ENCODE data around the gene PDZD4. TPM values are rescaled to one million over a fixed set of nuclear protein-coding genes. Genes with fewer than 3 reads are reported as not detected.

Gene PDZD4
- total and polyA plus RNA-seq, 2 of the 4 experiments (the other 2 are of a cell fraction): under 0.01 to 0.38 TPM

DNA sequence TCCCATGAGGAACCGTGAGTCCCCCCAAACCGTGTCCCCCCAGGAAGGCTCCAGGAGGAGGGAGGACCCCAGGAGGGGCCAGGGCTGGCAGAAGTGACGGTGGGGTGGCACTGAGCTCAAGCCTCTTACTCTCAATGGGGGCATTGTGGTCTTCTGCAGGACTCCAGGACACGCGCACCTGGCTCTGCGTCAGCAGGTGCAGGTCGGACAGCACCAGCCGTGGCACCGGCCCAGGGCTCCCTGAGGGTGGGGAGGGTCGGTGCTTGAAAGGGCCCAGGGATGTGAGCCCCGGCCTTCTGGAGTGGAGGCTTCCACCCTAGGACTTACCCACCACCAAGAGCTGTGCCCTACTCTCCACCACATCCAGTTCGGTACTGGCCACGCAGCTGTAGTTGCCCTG, 37.3 kb upstream of the PDZD4 start (continued):
- TF ChIP-seq SMC3 (IDR thresholded peaks at IDR 0.05; ENCODE audit: low read depth, low read length) (no peak), FOS (IDR thresholded peaks at IDR 0.05; ENCODE audit: low read depth, low read length) (no peak), NFE2L2 (IDR thresholded peaks at IDR 0.05; ENCODE audit: low read depth, low read length) (no peak)

DNA sequence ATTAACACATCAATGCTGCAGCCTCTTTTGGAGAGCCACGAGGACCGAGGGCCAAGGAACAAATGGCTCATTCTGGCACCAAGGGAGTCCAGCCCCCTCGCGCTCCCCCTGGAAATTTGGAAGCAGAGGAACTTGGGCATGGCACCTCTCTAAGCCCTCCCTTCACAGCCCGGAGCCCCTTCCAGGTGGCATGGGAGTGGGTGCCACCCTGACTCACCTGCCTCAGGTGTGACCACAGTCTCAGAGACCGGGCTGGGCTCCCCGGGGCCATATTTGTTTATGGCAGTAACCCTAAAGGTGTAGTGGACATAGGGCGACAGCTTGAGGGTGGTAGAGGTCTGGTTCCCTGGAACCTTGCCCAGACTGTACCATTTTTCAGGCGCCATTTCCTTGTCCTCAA, 36.8 kb upstream of the PDZD4 start:
- dilution Hi-C loops (cut with HindIII; ENCODE audit: low sequenced_read_pairs, unreplicated experiment): no loop called here
- 80% methylated on average over 1 of the region's 9 CpGs; no CpG with 5 or more reads in 1 of the 2 experiments for WGBS, 2 experiments (ENCODE audit: extremely low coverage in 2 of 2, insufficient read length in 1 of 2)
- no peaks in the 10 kb centered on the region for H3K4me1 ChIP-seq (ENCODE audit: control insufficient read depth, insufficient read depth, low read length)
- TF ChIP-seq SMC3 (IDR thresholded peaks at IDR 0.05; ENCODE audit: low read depth, low read length) (no peak), RAD21 (IDR thresholded peaks at IDR 0.05; ENCODE audit: low read length) (no peak), NFE2L2 (IDR thresholded peaks at IDR 0.05; ENCODE audit: low read depth, low read length) (no peak), RCOR1 (IDR thresholded peaks at IDR 0.05; ENCODE audit: insufficient replicate concordance, low read length) (no peak), BHLHE40 (IDR thresholded peaks at IDR 0.05; ENCODE audit: low read depth, low read length) (no peak), RFX5 (IDR thresholded peaks at IDR 0.05; ENCODE audit: low read depth, low read length) (no peak), POLR2A (IDR thresholded peaks at IDR 0.05; ENCODE audit: low read depth, low read length) (no peak), MAFK (IDR thresholded peaks at IDR 0.05; ENCODE audit: low read depth, low read length) (no peak), ELK1 (IDR thresholded peaks at IDR 0.05; ENCODE audit: borderline replicate concordance, low read depth, low read length) (no peak), MXI1 (IDR thresholded peaks at IDR 0.05; ENCODE audit: borderline replicate concordance, low read depth, low read length) (no peak), MAZ (IDR thresholded peaks at IDR 0.05; ENCODE audit: borderline replicate concordance, low read depth, low read length) (no peak), FOS (IDR thresholded peaks at IDR 0.05; ENCODE audit: low read depth, low read length) (no peak), CHD1 (IDR thresholded peaks at IDR 0.05; ENCODE audit: low read depth, low read length) (no peak)
- TF ChIP-seq, protein P1, sequence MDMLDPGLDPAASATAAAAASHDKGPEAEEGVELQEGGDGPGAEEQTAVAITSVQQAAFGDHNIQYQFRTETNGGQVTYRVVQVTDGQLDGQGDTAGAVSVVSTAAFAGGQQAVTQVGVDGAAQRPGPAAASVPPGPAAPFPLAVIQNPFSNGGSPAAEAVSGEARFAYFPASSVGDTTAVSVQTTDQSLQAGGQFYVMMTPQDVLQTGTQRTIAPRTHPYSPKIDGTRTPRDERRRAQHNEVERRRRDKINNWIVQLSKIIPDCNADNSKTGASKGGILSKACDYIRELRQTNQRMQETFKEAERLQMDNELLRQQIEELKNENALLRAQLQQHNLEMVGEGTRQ (IDR thresholded peaks at IDR 0.05; ENCODE audit: low read depth, low read length): no peak
- TF ChIP-seq, protein P2, sequence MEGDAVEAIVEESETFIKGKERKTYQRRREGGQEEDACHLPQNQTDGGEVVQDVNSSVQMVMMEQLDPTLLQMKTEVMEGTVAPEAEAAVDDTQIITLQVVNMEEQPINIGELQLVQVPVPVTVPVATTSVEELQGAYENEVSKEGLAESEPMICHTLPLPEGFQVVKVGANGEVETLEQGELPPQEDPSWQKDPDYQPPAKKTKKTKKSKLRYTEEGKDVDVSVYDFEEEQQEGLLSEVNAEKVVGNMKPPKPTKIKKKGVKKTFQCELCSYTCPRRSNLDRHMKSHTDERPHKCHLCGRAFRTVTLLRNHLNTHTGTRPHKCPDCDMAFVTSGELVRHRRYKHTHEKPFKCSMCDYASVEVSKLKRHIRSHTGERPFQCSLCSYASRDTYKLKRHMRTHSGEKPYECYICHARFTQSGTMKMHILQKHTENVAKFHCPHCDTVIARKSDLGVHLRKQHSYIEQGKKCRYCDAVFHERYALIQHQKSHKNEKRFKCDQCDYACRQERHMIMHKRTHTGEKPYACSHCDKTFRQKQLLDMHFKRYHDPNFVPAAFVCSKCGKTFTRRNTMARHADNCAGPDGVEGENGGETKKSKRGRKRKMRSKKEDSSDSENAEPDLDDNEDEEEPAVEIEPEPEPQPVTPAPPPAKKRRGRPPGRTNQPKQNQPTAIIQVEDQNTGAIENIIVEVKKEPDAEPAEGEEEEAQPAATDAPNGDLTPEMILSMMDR (conservative IDR thresholded peaks at IDR 0.05; ENCODE audit: low read depth, low read length): no peak

More for the DNA sequence above, 36.8 kb upstream of the PDZD4 start:
- ATAC-seq (ENCODE audit: low read depth) (no peak), DNase-seq (no peak)
- no peak overlapping the region for H2BK120ac ChIP-seq (ENCODE audit: low read depth, low read length)
- no peaks in the 10 kb centered on the region for H4K20me1 ChIP-seq (ENCODE audit: insufficient read depth, low read length)
- no peaks in the 10 kb centered on the region for H3K36me3 ChIP-seq (ENCODE audit: control insufficient read depth, insufficient read depth, low read length)
- H3K14ac ChIP-seq (replicated peaks; ENCODE audit: low read depth, low read length): no peak overlapping the region
- H3K4me2 ChIP-seq (ENCODE audit: low read depth, low read length): no peak overlapping the region
- BruUV-seq (replicated peaks): no TSS peak
- no peak overlapping the region for H3K9ac ChIP-seq (ENCODE audit: low read depth, low read length)
- ChIA-PET POLR2A (ENCODE audit: unreplicated experiment) (no interaction called here), CTCF (no interaction called here)
- no peak overlapping the region for H3K4me3 ChIP-seq (ENCODE audit: insufficient read depth, low read depth, low read length)
- H2BK15ac ChIP-seq (ENCODE audit: low read depth, low read length): no peak overlapping the region
- H2AK5ac ChIP-seq (ENCODE audit: low read depth, low read length): no peak overlapping the region
- no peak overlapping the region for H2AFZ ChIP-seq (replicated peaks; ENCODE audit: low read length, poor library complexity)
- no peak overlapping the region for H4K91ac ChIP-seq (ENCODE audit: insufficient read depth, low read depth, low read length)
- no peak overlapping the region for H3K23ac ChIP-seq (ENCODE audit: low read depth, low read length)
- no peak overlapping the region for H2BK5ac ChIP-seq (ENCODE audit: low read depth, low read length, poor library complexity, severe bottlenecking)
- no peak overlapping the region for H3K4ac ChIP-seq (ENCODE audit: low read depth, low read length)
- peaks cover 20% of the 10 kb centered on the region for H3K27me3 ChIP-seq (ENCODE audit: control insufficient read depth, insufficient read depth, low read length)
- no peak overlapping the region for H3K56ac ChIP-seq (ENCODE audit: extremely low read depth, insufficient read depth, low read length)
- H3K79me1 ChIP-seq (ENCODE audit: low read depth in 1 of 2, low read length in 2 of 2): no peaks in the 10 kb centered on the region
- H3K9me3 ChIP-seq (ENCODE audit: control insufficient read depth, insufficient read depth, low read length): peaks cover 7% of the 10 kb centered on the region
- in situ Hi-C loops (cut with MboI; ENCODE audit: low sequenced_read_pairs): no loop called here
- no peak overlapping the region for H3K18ac ChIP-seq (ENCODE audit: low read depth, low read length)
- no peak overlapping the region for H4K8ac ChIP-seq (ENCODE audit: low read depth in 2 of 2, low read length in 2 of 2)
- H2AK9ac ChIP-seq (replicated peaks; ENCODE audit: low read depth, low read length, poor library complexity): no peak overlapping the region
- H3K27ac ChIP-seq (ENCODE audit: insufficient read depth, low read length): no peak overlapping the region
- H4K5ac ChIP-seq (ENCODE audit: low read depth, low read length): no peak overlapping the region
- H2BK20ac ChIP-seq (ENCODE audit: low read depth, low read length): no peak overlapping the region
- H3K9me1 ChIP-seq (ENCODE audit: insufficient read depth, low read length): no peaks in the 10 kb centered on the region
- intact Hi-C loops (cut with micrococcal nuclease): no loop called here

Data from IMR-90 (cell line).